OCI-LY3 (cell line): ENCODE data around the gene TMEM200C.

Experiments used
- H2AFZ ChIP-seq: fragments of 200-600, 300-600 bp; shearing (Covaris generic); 2 replicates; pipeline ENCODE4 v1.6.0; 2014; ENCODE audit warnings: antibody characterized with exemption, low read depth, low read length
- H3K27ac ChIP-seq: fragments of 200-600, 300-600 bp; sonication (generic); 2 replicates; pipeline ENCODE4 v1.5.1; 2014; ENCODE audit warnings: mild to moderate bottlenecking, low read length, moderate library complexity, mixed read lengths
- H3K27me3 ChIP-seq: fragments of 200-600, 300-600 bp; sonication (generic); 2 replicates; pipeline ENCODE4 v1.6.1; 2014; ENCODE audit warnings: low read depth, low read length, mixed read lengths
- H3K36me3 ChIP-seq: fragments of 200-600, 300-600 bp; sonication (generic); replicated peaks from 2 replicates; pipeline ENCODE3; 2014; ENCODE audit warnings: low read depth, low read length, mixed read lengths
- H3K4me1 ChIP-seq: fragments of 300-600, 200-600 bp; sonication (generic); 2 replicates; pipeline ENCODE4 v1.6.1; 2014; ENCODE audit warnings: low read length, mixed read lengths
- H3K4me2 ChIP-seq: fragments of 200-600, 300-600 bp; sonication (generic); 2 replicates; pipeline ENCODE4 v1.6.1; 2014; ENCODE audit warnings: low read length, mixed read lengths
- H3K4me3 ChIP-seq: fragments of 300-600, 200-600 bp; sonication (generic); 2 replicates; pipeline ENCODE4 v1.5.1; 2014; ENCODE audit warnings: antibody characterized with exemption, mild to moderate bottlenecking, low read length, moderate library complexity
- H3K79me2 ChIP-seq: fragments of 300-600, 200-600 bp; shearing (Covaris generic); 2 replicates; pipeline ENCODE4 v1.6.1; 2014; ENCODE audit warnings: mild to moderate bottlenecking, low read length, mixed read lengths
- H3K9ac ChIP-seq: fragments of 300-600, 200-600 bp; shearing (Covaris generic); 2 replicates; pipeline ENCODE4 v1.6.0; 2014; ENCODE audit warnings: mild to moderate bottlenecking, low read length, moderate library complexity
- H3K9me3 ChIP-seq: fragments of 200-600, 300-600 bp; shearing (Covaris generic); 2 replicates; pipeline ENCODE4 v1.6.1; 2014; ENCODE audit warnings: low read length, mixed read lengths; ENCODE audit not compliant: insufficient read depth
- H4K20me1 ChIP-seq: fragments of 200-600, 300-600 bp; sonication (generic); 2 replicates; pipeline ENCODE4 v1.6.1; 2016; ENCODE audit warnings: low read length, mixed read lengths; ENCODE audit not compliant: insufficient read depth
- CTCF ChIP-seq: fragments of 200-600, 300-600 bp; sonication (generic); IDR thresholded peaks from 2 replicates; pipeline ENCODE4 v1.5.1; 2014; ENCODE audit warnings: antibody characterized with exemption, low read length, low read depth
- EZH2phosphoT487 ChIP-seq: fragments of 200-600 bp; shearing (Covaris generic); IDR thresholded peaks from 2 replicates; pipeline ENCODE4 v1.6.1; 2018; ENCODE audit warnings: antibody characterized with exemption, mixed run types, low read depth

The TMEM200C gene

GRCh38 chr18:5912566-5912965, 17.2 kb upstream of the TMEM200C start:
- H3K79me2 ChIP-seq: no peaks in the 10 kb centered on the region
- H3K4me3 ChIP-seq: no peak overlapping the region
- H2AFZ ChIP-seq: no peak overlapping the region
- no peaks in the 10 kb centered on the region for H3K4me1 ChIP-seq
- no peaks in the 10 kb centered on the region for H4K20me1 ChIP-seq
- H3K4me2 ChIP-seq: no peak overlapping the region
- no peak overlapping the region for H3K27ac ChIP-seq
- H3K9me3 ChIP-seq: no peaks in the 10 kb centered on the region
- no peak for TF ChIP-seq EZH2phosphoT487
- no peak for TF ChIP-seq CTCF
- no peaks in the 10 kb centered on the region for H3K36me3 ChIP-seq
- no peak overlapping the region for H3K9ac ChIP-seq
- H3K27me3 ChIP-seq: no peaks in the 10 kb centered on the region

GRCh38 chr18:5909125-5909524, 13.8 kb upstream of the TMEM200C start:
- Histone ChIP-seq H3K79me2 (no peaks in the 10 kb centered on the region), H3K27ac (no peak overlapping the region), H3K4me3 (no peak overlapping the region), H3K4me1 (no peaks in the 10 kb centered on the region), H3K36me3 (no peaks in the 10 kb centered on the region), H2AFZ (no peak overlapping the region), H3K9me3 (no peaks in the 10 kb centered on the region), H3K27me3 (no peaks in the 10 kb centered on the region), H3K9ac (no peak overlapping the region), H3K4me2 (no peak overlapping the region), H4K20me1 (no peaks in the 10 kb centered on the region)
- no peak for TF ChIP-seq EZH2phosphoT487
- TF ChIP-seq CTCF: no peak

- TF ChIP-seq EZH2phosphoT487: no peak
- no peak for TF ChIP-seq CTCF
- Histone ChIP-seq H3K9me3 (no peaks in the 10 kb centered on the region), H3K4me2 (no peak overlapping the region), H4K20me1 (no peaks in the 10 kb centered on the region), H3K79me2 (no peaks in the 10 kb centered on the region), H2AFZ (no peak overlapping the region), H3K4me1 (no peaks in the 10 kb centered on the region), H3K9ac (no peak overlapping the region), H3K27me3 (no peaks in the 10 kb centered on the region), H3K36me3 (no peaks in the 10 kb centered on the region), H3K4me3 (no peak overlapping the region), H3K27ac (no peak overlapping the region)
These were observed 8.1 kb upstream of the TMEM200C start for GRCh38 chr18:5903386-5903785.

- no peaks in the 10 kb centered on the region for H3K79me2 ChIP-seq
- H3K36me3 ChIP-seq: no peaks in the 10 kb centered on the region
- no peak overlapping the region for H3K27ac ChIP-seq
- H2AFZ ChIP-seq: no peak overlapping the region
- H3K9ac ChIP-seq: no peak overlapping the region
- H4K20me1 ChIP-seq: no peaks in the 10 kb centered on the region
- H3K27me3 ChIP-seq: no peaks in the 10 kb centered on the region
- TF ChIP-seq EZH2phosphoT487 (no peak), CTCF (no peak)
- H3K4me1 ChIP-seq: no peaks in the 10 kb centered on the region
- H3K4me2 ChIP-seq: no peak overlapping the region
- H3K9me3 ChIP-seq: no peaks in the 10 kb centered on the region
- H3K4me3 ChIP-seq: no peak overlapping the region
These were observed 4.9 kb upstream of the TMEM200C start for GRCh38 chr18:5900262-5900661.
